IMR-90 (cell line): ENCODE results near the gene C10orf90. TPM values are rescaled to one million over a fixed set of nuclear protein-coding genes. Genes with fewer than 3 reads are reported as not detected.

Experiments
- ATAC-seq: fragments of 200-7000 bp; cut with Tn5 transposase; 2 replicates; pipeline ENCODE4 v1.9.1; 2020; ENCODE audit warnings: low read depth, mild to moderate bottlenecking, moderate library complexity
- BruUV-seq: library from RNA; stranded (reverse); fragments of 400-500 nt; replicated peaks from 2 replicates; lab custom pipeline; 2021; lab: Mats Ljungman, UMichigan
- CTCF ChIA-PET: fragments of 300-600 bp; formaldehyde crosslinking; extraction: SDS; loops from one replicate; lab custom pipeline; 2021; ENCODE audit warnings: antibody characterized with exemption; lab: Yijun Ruan, JAX
- POLR2A ChIA-PET: fragments of 300-600 bp; sonication (Branson Sonifier 250); formaldehyde crosslinking; loops from one replicate; lab custom pipeline; 2022; ENCODE audit warnings: antibody characterized with exemption; ENCODE audit not compliant: unreplicated experiment; lab: Charles Lee
- DNase-seq: peaks from one replicate; pipeline ENCODE4 v3.0.0; 2013
- H2AFZ ChIP-seq: replicated peaks from 2 replicates; pipeline ENCODE3; 2013; ENCODE audit warnings: low read length, mild to moderate bottlenecking; ENCODE audit not compliant: poor library complexity
- H2AK5ac ChIP-seq: 2 replicates; pipeline ENCODE4 v1.6.1; 2013; ENCODE audit warnings: low read depth, low read length, inconsistent platforms
- H2AK9ac ChIP-seq: replicated peaks from 2 replicates; pipeline ENCODE3; 2013; ENCODE audit warnings: mild to moderate bottlenecking, low read depth, low read length, moderate library complexity; ENCODE audit not compliant: poor library complexity
- H2BK120ac ChIP-seq: 2 replicates; pipeline ENCODE4 v1.6.1; 2013; ENCODE audit warnings: low read depth, low read length, inconsistent platforms
- H2BK15ac ChIP-seq: 3 replicates; pipeline ENCODE4 v1.6.1; 2013; ENCODE audit warnings: low read depth, low read length, inconsistent platforms
- H2BK20ac ChIP-seq: 2 replicates; pipeline ENCODE4 v1.6.1; 2013; ENCODE audit warnings: low read depth, mild to moderate bottlenecking, inconsistent platforms, low read length, moderate library complexity
- H2BK5ac ChIP-seq: 2 replicates; pipeline ENCODE4 v1.6.1; 2013; ENCODE audit warnings: mild to moderate bottlenecking, low read depth, low read length, inconsistent platforms; ENCODE audit not compliant: poor library complexity, severe bottlenecking
- H3K14ac ChIP-seq: replicated peaks from 2 replicates; pipeline ENCODE4 v1.6.1; 2013; ENCODE audit warnings: low read depth, low read length, inconsistent platforms
- H3K18ac ChIP-seq: 2 replicates; pipeline ENCODE4 v1.6.1; 2013; ENCODE audit warnings: low read depth, low read length, control low read depth
- H3K23ac ChIP-seq: 2 replicates; pipeline ENCODE4 v1.6.1; 2013; ENCODE audit warnings: low read depth, low read length, inconsistent platforms
- H3K27ac ChIP-seq: 2 replicates; pipeline ENCODE4 v1.5.1; 2013; ENCODE audit warnings: mild to moderate bottlenecking, control low read depth, low read length; ENCODE audit not compliant: insufficient read depth
- H3K27me3 ChIP-seq: 2 replicates; pipeline ENCODE4 v1.6.1; 2013; ENCODE audit warnings: low read length; ENCODE audit not compliant: control insufficient read depth, insufficient read depth
- H3K36me3 ChIP-seq: 2 replicates; pipeline ENCODE4 v1.6.1; 2013; ENCODE audit warnings: low read length, mixed read lengths; ENCODE audit not compliant: control insufficient read depth, insufficient read depth
- H3K4ac ChIP-seq: 2 replicates; pipeline ENCODE4 v1.6.1; 2013; ENCODE audit warnings: low read depth, low read length, inconsistent platforms
- H3K4me1 ChIP-seq: 2 replicates; pipeline ENCODE4 v1.6.1; 2013; ENCODE audit warnings: low read length, mixed read lengths; ENCODE audit not compliant: control insufficient read depth, insufficient read depth
- H3K4me2 ChIP-seq: 2 replicates; pipeline ENCODE4 v1.6.1; 2013; ENCODE audit warnings: low read depth, mild to moderate bottlenecking, control low read depth, low read length, moderate library complexity
- H3K4me3 ChIP-seq: 2 replicates; pipeline ENCODE4 v1.5.1; 2013; ENCODE audit warnings: low read depth, mild to moderate bottlenecking, control low read depth, low read length, moderate library complexity; ENCODE audit not compliant: insufficient read depth
- H3K56ac ChIP-seq: 2 replicates; pipeline ENCODE4 v1.6.1; 2013; ENCODE audit warnings: low read length, inconsistent platforms; ENCODE audit not compliant: insufficient read depth; ENCODE audit errors: extremely low read depth
- H3K79me1 ChIP-seq, 2 experiments: 2 replicates each; pipeline ENCODE4 v1.6.1; 2013; ENCODE audit warnings: low read length in 2 of 2, inconsistent platforms in 1 of 2, low read depth in 1 of 2
- H3K9ac ChIP-seq: 2 replicates; pipeline ENCODE4 v1.6.1; 2013; ENCODE audit warnings: low read depth, low read length, control low read depth
- H3K9me1 ChIP-seq: 2 replicates; pipeline ENCODE4 v1.6.1; 2013; ENCODE audit warnings: low read length, inconsistent platforms; ENCODE audit not compliant: insufficient read depth
- H3K9me3 ChIP-seq: 2 replicates; pipeline ENCODE4 v1.6.1; 2013; ENCODE audit warnings: low read length; ENCODE audit not compliant: control insufficient read depth, insufficient read depth
- H4K20me1 ChIP-seq: 2 replicates; pipeline ENCODE4 v1.6.1; 2013; ENCODE audit warnings: low read length, inconsistent platforms; ENCODE audit not compliant: insufficient read depth
- H4K5ac ChIP-seq: 2 replicates; pipeline ENCODE4 v1.6.1; 2013; ENCODE audit warnings: mild to moderate bottlenecking, low read depth, low read length, control low read depth
- H4K8ac ChIP-seq, 2 experiments: 2 replicates each; pipeline ENCODE4 v1.6.1; 2013; ENCODE audit warnings: low read depth in 2 of 2, low read length in 2 of 2, control low read depth in 1 of 2, inconsistent platforms in 1 of 2
- H4K91ac ChIP-seq: 2 replicates; pipeline ENCODE4 v1.6.1; 2013; ENCODE audit warnings: low read depth, low read length, inconsistent platforms; ENCODE audit not compliant: insufficient read depth
- CHD1 ChIP-seq: IDR thresholded peaks from 2 replicates; pipeline ENCODE4 v1.6.1; 2012; ENCODE audit warnings: low read depth, low read length, improper control_type of control experiment
- MAFK ChIP-seq: IDR thresholded peaks from 2 replicates; pipeline ENCODE4 v1.6.1; 2012; ENCODE audit warnings: low read depth, low read length, improper control_type of control experiment
- MAZ ChIP-seq: IDR thresholded peaks from 2 replicates; pipeline ENCODE4 v1.6.1; 2012; ENCODE audit warnings: low read depth, mild to moderate bottlenecking, low read length, improper control_type of control experiment, moderate library complexity, borderline replicate concordance
- RFX5 ChIP-seq: IDR thresholded peaks from 2 replicates; pipeline ENCODE4 v1.8.0; 2012; ENCODE audit warnings: low read depth, mild to moderate bottlenecking, low read length, moderate library complexity
- SMC3 ChIP-seq: fragments of 150-350 bp; IDR thresholded peaks from 2 replicates; pipeline ENCODE4 v1.6.1; 2016; ENCODE audit warnings: low read depth, mild to moderate bottlenecking, antibody characterized with exemption, low read length, moderate library complexity
- USF2 ChIP-seq: fragments of 150-350 bp; IDR thresholded peaks from 2 replicates; pipeline ENCODE4 v1.6.1; 2017; ENCODE audit warnings: mild to moderate bottlenecking, antibody characterized with exemption, low read length, low read depth
- WGBS, 2 experiments: methylation state at CpG; one replicate each; pipeline versions ENCODE4 v1.1.5 to v1.1.7; 2013; ENCODE audit warnings: missing lambda C conversion rate in 2 of 2; ENCODE audit not compliant: insufficient read length in 1 of 2; ENCODE audit errors: extremely low coverage in 2 of 2; 5-methylcytosine and 5-hydroxymethylcytosine counted together
- dilution Hi-C: fragments of 300-500 bp; cut with HindIII; formaldehyde crosslinking; loops from one replicate; pipeline ENCODE4 v1.14.3; 2018; ENCODE audit warnings: low sequenced_read_pairs; ENCODE audit not compliant: unreplicated experiment
- in situ Hi-C: fragments of 300-500 bp; cut with MboI; formaldehyde crosslinking; loops from 3 replicates; pipeline ENCODE4 v1.14.3; 2019; ENCODE audit warnings: low sequenced_read_pairs, inconsistent platforms, mixed read lengths
- intact Hi-C: fragments of 100-400 bp; cut with micrococcal nuclease; formaldehyde crosslinking; loops from 2 replicates; pipeline ENCODE4 v1.10.0; 2022
- polyA plus RNA-seq, 3 experiments: library from polyadenylated mRNA; depleted of rRNA; stranded (reverse); fragments of >200 nt; gene quantifications; 2 replicates each; pipeline ENCODE4 v1.2.3, GENCODE V29; 2012; ENCODE audit warnings: low replicate concordance in 1 of 3
- total RNA-seq: library from RNA; depleted of rRNA; stranded (reverse); fragments of >200 nt; gene quantifications from 2 replicates; pipeline ENCODE4 v1.2.3, GENCODE V29; 2012

The C10orf90 gene
- total and polyA plus RNA-seq, 2 of the 4 experiments (the other 2 are of a cell fraction), result 0.05 to 0.18 TPM

GRCh38 chr10:126525326-126525725 is 145.2 kb downstream of the C10orf90 start:
- ATAC-seq (no peak), DNase-seq (no peak)
- Histone ChIP-seq H4K20me1 (no peaks in the 10 kb centered on the region), H2BK20ac (no peak overlapping the region), H2BK5ac (no peak overlapping the region), H3K4me3 (no peak overlapping the region), H2BK15ac (no peak overlapping the region), H3K9me3 (no peaks in the 10 kb centered on the region), H3K4ac (no peak overlapping the region), H3K56ac (no peak overlapping the region), H3K18ac (no peak overlapping the region), H4K91ac (no peak overlapping the region), H2AFZ (no peak overlapping the region), H3K4me1 (no peaks in the 10 kb centered on the region), H4K8ac (no peak overlapping the region), H3K9ac (no peak overlapping the region), H3K14ac (no peak overlapping the region), H3K36me3 (no peaks in the 10 kb centered on the region), H3K4me2 (no peak overlapping the region), H3K79me1 (no peaks in the 10 kb centered on the region), H3K27ac (no peak overlapping the region), H3K9me1 (no peaks in the 10 kb centered on the region), H2AK5ac (no peak overlapping the region), H4K5ac (no peak overlapping the region), H2AK9ac (no peak overlapping the region), H3K23ac (no peak overlapping the region), H2BK120ac (no peak overlapping the region), H3K27me3 (peaks cover 9% of the 10 kb centered on the region; the same call in 1 of the 2 replicates)
- POLR2A ChIA-PET, result no interaction called here
- dilution Hi-C loops, result no loop called here
- intact Hi-C loops, result no loop called here
- no TSS peak for BruUV-seq
- in situ Hi-C loops, result no loop called here
- CTCF ChIA-PET, result no interaction called here
- TF ChIP-seq SMC3, result no peak
- no peak for TF ChIP-seq CHD1
- no peak for TF ChIP-seq USF2
- TF ChIP-seq MAZ, result no peak
- no peak for TF ChIP-seq MAFK
- no peak for TF ChIP-seq RFX5
- 20% methylated on average over 2 of the region's 7 CpGs; no CpG with 5 or more reads in 1 of the 2 experiments for WGBS, 2 experiments
